HG02759 (cell line): ENCODE results near the gene CDKL1.
"Not testable (repeated sequence)": the region's sequence is repeated elsewhere in the genome, so short reads cannot be mapped to it uniquely, and the experiment has no call there.

Source experiments
- ATAC-seq: cut with Tn5 transposase; IDR thresholded peaks from one replicate; pipeline ENCODE4 v1.9.1; 2021; ENCODE audit warnings: mild to moderate bottlenecking, moderate library complexity; ENCODE audit not compliant: unreplicated experiment

The CDKL1 gene

GRCh38 chr14:50359631-50360030 is 37.0 kb downstream of the CDKL1 start:
- ATAC-seq: no peak

- ATAC-seq: no peak
These were observed 38.8 kb downstream of the CDKL1 start for GRCh38 chr14:50357753-50358395.

- no peak for ATAC-seq
These were observed 39.6 kb downstream of the CDKL1 start for GRCh38 chr14:50357124-50357523.

- ATAC-seq: not testable (repeated sequence)
These were observed 40.4 kb downstream of the CDKL1 start for GRCh38 chr14:50356283-50356682.

GRCh38 chr14:50355692-50356091 is 41.0 kb downstream of the CDKL1 start:
- ATAC-seq: no peak

DNA sequence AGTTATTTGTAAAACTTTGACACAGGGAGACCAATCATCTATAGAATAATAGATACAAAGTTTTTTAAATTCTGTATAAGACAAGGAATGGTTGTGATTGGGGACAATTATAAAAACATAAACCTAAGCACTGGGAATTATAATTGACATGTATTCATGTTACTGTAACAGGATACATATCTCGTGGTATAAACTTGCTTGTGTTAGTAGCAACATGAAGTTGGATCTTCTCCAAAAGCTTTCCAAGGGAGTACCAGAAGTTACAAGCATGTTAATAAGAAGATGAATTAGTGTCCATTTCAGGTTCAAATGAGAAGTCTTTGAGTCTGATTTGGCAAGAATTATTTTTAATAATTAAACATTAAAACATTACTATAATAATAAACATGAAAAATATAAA is 42.2 kb downstream of the CDKL1 start:
- ATAC-seq: no peak

GRCh38 chr14:50353126-50353525 is 43.6 kb downstream of the CDKL1 start:
- no peak for ATAC-seq

- ATAC-seq: no peak
These were observed 44.1 kb downstream of the CDKL1 start for GRCh38 chr14:50352584-50352983.

- ATAC-seq: no peak
These were observed 45.7 kb downstream of the CDKL1 start for GRCh38 chr14:50350975-50351374.

DNA sequence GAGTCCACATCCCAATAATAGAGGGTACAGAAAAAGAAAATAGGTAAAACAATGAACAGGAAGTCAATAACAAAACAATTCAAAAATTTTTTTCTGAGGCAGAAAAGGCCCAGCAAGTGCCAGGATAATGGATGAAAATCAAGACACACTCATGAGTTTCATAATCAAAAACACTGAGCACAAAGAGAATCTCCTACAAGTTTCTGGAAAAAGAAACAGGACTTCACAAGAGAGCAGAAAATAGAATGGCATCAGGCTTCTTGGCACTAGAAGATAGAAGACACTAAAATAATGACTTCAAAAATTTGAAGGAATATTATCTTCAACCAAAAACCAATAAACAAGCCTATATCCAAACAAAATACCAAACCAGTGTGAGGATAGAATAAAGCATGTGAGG is 47.7 kb downstream of the CDKL1 start:
- no peak for ATAC-seq

DNA sequence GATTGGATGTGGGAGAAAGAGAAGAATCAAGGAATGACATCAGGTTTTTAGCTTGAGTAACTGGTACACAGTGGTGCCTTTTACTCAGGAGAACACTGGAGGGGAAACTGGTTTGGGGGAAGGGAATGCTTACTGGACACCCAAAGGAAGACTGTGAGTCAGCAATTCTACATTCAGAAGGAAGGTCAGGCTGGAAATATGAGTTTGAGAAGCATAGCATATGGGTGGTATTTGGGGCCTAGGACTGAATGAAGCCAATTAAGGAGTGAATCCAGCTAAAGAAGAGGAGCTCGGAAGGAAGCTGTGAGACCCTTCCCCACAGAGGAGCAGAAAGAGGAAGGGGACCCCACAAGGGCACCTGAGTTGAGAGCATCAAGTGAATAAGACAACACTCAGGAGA is 49.2 kb downstream of the CDKL1 start:
- no peak for ATAC-seq

DNA sequence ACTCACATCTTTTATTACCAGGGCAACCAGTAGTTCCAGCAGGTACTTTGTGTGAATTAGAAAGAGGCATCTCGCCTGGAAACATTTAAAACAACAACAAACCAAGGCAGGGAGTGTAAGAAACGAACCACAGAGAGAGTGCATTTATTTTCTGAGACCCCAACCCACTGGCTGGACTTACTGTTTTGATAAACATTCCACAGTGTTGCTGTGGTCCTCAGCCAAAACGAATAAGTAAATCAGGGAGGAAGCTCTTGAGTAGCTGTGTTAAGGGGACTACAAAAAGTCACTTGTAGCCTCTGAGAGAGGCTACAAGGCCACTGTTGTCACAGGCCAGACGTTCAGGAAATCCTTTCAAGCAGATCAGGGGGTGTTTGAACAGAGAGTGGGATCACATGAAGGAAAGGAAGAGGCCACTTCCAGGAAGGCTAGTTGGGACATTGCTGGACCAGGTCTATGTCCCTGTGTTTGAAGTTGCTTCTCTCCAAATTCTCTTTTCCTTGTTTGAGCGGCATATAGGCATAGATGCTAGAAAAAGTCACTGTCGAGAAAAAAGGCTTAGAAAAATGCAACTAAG is 50.7 kb downstream of the CDKL1 start:
- no peak for ATAC-seq

GRCh38 chr14:50344876-50345563 is 51.7 kb downstream of the CDKL1 start:
- no peak for ATAC-seq

DNA sequence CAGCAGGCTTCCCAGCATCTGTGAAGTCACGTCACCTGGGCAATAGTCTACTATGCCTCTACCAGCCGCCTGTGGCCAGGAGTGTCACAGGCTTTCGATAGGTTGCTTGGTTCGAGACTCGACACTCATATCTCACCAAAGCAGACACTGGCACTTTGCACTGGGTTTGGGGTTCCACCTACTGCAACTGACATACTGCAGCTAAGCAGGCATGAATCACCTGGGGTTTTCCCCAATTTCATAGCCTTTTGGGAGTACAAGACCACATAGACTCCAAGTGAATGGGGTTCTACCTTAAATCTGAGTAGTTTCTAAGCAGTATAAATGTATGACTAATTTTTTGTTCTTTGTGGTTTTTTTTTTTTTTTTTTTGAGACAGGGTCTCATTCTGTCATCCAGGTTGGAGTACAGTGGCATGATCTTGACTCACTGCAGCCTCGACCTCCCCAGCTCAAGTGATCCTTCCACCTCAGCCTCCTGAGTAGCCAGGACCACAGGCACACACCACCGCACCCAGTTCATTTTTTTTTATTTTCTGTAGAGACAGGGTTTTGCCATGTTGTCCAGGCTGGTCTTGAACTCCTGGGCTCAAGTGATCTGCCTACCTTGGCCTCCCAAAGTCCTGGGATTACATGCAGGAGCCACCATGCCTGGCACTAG is 52.4 kb downstream of the CDKL1 start:
- peak; percentile 83 for ATAC-seq

DNA sequence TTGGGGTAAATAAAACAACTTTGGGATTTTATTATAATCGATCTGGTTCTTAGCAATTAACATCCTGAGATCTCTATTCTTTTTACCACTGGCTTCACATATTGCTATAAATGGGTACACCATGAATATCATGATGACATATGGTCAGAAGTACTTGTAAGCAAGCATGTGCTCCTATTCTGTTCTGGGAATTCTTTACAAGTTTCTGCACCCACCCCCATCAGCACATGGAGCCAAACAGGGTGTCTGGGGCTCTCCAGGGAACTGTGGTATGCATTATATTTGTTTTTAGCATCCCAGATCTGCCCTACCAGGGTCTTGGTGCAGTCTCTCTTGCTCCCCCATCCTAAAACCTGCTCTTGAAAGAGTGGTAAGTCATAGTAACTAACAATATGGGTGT is 53.2 kb downstream of the CDKL1 start:
- ATAC-seq: no peak

GRCh38 chr14:50342221-50343078 is 54.2 kb downstream of the CDKL1 start:
- ATAC-seq: peak; percentile 60

- no peak for ATAC-seq
These were observed 55.7 kb downstream of the CDKL1 start for GRCh38 chr14:50340963-50341362.

- no peak for ATAC-seq
These were observed 56.6 kb downstream of the CDKL1 start for GRCh38 chr14:50340045-50340444.

- ATAC-seq: no peak
These were observed 57.4 kb downstream of the CDKL1 start for GRCh38 chr14:50339178-50339804.

- ATAC-seq: no peak
These were observed 58.1 kb downstream of the CDKL1 start for GRCh38 chr14:50338587-50338986.
